ENCODE data around the gene NKD2.
"Not testable (repeated sequence)": the region's sequence is repeated elsewhere in the genome, so short reads cannot be mapped to it uniquely, and the experiment has no call there.

The NKD2 gene

DNA sequence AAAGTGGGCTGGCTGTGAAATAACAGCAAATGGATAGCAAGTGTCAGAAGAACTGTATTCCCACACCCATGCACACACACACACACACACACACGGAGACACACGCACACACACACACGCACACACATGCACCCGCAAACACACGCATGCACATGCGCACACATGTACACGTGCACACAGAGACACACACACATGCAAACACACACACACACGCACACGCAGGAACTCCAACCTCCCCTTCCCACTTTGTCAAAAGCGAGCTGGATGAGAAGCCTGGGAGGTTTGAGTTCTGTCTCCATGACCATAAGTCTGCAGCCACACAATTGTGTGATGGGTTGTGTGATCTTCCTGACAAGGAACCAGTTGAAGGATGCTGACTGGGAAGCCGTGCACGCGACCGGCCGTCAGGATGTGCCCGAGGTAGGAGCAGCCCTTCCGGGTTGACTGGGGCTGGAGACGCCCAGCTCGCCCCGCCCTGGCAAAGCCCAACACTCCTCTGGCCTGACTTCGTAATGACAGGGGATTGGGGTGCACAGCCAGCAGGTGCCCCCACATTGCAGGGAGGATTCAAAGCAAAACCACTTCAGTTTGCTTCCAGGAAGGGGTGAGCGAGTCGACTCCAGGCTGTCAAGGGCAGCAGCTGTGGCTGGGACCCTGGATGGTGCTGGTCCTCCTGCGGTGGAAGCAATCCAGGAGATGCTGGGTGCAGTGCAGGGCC is 29.3 kb upstream of the NKD2 start:
- no peak for DNase-seq

DNA sequence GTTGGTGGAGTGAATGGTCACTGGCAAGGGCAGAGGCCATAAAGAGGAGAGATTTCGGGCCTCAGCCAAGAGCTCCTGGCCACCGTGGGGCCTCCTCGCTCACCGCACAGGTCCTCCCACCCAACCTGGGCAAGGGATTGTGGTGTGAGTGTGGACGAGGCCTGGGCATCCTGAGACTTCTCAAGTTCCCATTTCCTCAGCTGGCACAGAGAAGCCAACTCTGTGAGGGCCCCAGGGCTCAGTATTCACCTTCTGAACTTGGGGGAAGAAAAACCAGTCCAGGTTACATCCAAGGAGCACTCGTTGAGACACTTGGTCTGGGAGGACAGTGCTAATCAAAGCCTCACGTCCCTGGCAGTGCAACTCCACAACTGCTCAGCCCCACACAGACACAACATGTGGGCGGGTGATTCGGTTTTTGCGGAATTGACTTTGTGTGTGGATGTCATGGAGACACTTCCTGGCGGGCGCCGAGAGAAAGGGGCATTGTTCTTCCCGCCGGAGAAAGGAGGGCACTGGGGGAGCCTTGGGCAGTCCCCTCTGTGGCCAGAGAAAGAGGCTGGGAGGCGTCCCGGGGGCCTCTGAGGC is 28.5 kb upstream of the NKD2 start:
- no peak for DNase-seq

DNA sequence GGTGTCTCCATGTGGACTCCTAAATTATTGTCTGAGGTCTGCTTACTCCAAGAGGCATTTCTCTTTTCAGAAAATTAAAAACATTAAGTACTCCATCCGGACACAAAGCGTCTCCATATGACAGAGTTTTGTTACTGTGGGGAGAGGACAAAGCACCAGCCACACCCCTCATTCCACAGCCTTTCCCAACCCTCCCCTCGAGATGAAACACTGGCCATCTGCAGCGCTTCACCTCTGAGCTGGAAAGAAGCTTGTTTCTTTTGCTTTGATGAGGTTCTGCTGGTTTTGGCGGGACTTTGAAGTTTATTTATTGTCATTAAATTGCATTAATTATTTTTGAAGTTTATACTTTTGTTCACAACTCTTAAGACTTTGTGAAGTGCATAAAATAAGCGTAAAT is 27.6 kb upstream of the NKD2 start:
- DNase-seq = no peak

DNA sequence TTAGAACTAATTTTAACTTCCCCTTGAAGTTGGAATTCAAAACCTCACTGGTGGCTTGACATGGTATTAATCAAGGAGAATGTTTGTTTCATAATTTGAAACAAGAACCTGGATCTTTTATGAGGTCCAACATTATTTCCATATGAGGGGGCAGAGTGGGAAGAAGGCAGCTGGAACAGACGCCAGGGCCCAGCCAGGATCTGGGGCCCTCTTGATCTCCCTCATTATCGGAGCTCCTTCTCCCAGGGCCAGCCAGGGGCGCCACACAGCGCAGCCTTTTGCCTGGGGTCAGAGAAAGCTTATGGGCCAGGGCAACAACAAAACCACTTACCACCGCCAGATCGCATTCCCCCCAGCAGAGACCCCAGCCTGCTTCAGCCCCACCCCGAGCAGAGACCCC is 27.1 kb upstream of the NKD2 start:
- DNase-seq = no peak

DNA sequence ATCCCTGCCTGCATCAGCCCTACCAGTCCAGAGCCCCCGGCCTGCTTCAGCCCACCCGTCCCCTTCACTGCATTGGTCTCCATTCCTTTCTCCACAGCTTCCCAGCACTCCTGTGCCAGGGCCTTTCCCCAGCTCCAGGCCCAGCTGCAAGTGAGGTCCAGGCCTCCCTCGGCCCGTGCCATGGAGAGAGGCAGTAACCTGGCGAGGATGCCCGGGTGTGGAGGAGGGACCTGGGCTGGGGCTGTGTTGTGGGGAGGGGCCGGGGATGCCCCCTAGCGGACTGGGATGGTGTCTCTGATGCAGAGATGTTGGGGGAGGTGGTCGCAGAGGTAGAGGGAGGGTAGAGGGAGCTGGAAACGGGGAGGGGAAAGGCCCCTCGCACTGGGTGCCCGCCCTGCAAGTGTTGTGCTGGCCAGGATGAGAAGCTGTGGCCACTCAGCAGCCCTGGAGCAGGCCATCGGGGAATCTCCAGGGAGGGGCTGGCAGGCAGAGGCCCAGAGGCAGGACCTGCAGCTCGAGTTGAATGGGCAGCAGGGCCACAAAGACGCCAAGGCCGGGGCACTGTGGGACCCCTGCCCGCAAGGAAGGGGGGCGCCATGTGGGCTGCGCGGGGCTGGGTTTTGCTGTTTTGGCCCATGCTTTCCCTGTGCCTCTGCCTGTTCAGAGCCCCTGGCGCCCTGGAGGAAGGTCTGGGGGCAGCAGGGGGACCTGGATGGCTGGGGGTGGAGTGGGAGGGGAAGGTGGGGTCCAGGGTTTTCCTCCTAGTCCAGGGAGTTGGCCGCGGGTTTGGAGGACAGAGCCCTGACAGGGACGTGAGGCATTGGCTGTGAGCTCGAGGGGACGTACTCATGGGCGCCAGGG is 26.0 kb upstream of the NKD2 start:
- DNase-seq = no peak

DNA sequence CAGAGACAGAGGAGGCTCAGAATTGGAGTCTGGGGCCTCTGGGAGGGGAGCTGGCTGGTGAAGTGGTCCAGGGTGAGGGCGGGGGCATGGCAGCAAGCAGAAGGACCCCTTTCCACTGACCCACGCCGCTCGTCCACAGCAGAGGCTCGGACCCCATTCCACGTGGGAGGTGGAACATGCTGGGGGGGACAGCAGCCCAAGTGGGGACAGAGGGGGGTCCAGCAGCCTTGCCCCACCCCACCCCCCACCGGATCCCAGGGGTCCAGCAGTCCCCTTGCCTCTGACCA is 25.4 kb upstream of the NKD2 start:
- DNase-seq = no peak

DNA sequence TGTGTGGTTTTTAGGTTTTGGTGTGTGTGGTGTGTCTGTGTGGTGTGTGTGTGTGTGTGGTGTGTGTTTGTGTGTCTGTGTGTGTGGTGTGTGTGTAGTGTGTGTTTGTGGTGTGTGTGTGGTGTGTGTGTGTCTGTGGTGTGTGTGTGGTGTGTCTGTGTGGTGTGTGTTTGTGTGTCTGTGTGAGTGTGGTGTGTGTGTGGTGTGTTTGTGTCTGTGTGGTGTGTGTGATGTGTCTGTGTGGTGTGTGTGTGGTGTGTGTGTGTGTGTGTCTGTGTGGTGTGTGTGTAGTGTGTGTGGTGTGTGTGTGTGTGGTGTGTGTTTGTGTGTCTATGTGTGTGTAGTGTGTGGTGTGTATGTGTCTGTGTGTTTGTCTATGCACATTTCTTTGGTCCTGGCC is 25.0 kb upstream of the NKD2 start:
- no peak for DNase-seq

DNA sequence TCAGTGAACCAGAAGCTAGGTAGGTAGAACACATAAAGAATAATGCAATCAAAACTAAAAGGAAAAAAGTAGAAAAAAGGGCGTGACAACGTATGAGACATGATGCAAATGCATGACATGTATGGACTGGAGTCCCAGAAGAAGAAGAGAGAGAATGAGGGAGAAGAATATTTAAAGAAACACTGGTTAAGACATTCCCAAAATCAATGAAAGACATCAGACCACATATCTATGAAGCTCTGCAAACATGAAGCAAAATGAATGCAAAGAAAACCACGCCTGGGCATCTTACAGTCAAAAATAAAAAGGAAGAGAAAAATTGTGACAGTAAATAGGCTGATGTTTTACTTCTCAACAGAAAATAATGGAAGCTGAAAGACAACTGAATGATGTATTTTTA is 23.8 kb upstream of the NKD2 start:
- no peak for DNase-seq

DNA sequence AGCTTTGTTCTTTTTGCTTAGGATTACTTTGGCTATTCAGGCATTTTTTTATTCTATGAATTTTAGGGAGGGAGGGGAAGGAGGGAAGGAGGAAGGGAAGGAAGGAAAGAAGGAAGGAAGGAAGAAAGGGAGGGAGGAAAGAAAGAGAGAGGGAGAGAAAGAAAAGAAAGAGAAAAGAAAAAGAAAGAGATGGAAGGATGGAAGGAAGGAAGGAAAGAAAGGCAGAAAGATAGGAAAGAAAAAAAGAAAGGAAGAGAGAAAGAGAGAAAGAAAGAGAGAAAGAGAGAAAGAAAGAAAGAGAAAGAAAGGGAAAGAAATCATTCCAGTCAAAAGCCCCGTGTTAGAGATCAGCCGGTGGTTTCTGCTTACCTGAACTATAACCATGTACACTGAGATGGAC is 20.8 kb upstream of the NKD2 start:
- no peak for DNase-seq

DNA sequence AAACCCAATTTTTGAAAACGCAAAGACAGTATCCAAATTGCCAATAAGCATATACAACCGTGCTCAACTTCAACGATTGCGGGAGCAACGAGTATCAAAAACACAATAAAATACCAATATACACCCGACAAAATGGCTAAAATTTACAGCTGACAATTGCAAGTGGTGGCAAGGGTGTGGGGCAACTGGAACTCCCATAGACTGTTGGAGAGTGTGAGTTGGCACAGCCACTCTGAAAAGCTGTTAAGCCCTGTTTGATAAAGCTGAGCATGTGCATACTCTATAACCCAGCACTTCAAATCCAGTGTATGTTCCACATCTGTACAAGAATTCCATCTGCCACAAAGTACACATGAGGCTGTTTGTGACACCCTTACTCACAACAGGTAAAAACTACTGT is 20.3 kb upstream of the NKD2 start:
- no peak for DNase-seq

DNA sequence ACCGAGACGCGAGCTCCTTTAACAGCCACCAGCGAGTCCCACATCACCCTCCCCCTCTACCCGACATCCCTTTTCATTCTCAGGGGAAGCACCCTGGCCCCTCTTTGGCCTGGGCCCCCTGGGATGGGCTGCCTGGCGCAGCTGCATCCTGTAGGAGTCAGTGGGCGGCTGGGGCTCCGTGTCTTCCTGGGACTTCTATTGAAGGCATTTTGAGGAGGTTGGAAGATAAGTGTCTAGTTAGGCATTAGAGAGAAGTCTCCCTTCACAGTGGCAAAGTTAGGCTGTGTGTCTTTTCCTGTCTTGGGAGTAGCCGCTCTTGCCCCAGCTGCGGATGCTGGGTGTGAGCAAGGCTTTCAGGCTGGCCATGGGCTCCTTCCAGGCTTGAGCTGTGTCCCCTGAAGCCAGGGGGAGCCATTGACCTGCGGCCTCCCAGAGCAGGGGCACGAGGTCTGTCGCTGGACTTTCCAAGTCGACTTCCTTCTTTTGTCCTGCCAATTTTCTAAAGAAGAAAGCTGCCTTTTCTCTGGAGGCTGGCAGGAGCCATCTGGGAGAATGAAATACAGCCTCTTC is 18.6 kb upstream of the NKD2 start:
- DNase-seq = no peak

DNA sequence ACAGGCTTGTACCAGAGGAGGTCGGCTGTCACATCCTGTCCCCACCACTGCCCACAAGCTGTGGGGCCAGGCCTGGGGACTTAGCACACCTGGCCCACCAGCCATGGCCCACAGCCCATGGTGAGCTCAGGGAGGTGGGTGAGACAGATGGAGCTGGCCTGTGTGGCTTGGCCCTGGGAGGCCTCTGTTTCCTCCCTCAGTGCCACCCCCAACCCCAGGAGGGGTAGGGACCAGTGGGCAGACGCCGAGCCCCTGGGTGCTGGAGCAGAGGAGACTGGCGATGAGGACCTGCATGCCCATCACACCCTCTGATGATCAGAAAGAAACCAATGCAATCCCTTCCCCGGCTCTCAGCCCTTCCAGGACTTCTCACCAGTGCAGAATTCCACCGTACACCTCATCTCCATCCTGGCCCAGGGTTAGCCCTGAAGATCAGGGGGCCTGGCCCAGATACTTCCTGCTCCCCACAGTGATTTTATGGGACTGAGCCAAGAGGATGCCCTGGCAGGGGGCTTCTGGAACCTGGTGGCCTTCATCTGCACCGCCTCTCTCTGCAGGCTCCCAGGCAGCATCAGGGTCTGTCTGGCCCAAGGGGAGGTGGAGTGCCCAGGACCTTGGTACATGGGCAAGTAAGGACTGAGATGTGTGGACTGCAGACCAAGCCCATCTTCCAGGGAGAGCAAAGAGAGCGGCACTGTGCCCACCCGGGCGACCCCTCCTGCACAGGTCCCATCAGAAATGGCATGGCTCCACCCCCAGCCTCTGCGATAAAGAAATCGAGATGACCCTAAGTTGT is 16.9 kb upstream of the NKD2 start:
- DNase-seq = no peak

DNA sequence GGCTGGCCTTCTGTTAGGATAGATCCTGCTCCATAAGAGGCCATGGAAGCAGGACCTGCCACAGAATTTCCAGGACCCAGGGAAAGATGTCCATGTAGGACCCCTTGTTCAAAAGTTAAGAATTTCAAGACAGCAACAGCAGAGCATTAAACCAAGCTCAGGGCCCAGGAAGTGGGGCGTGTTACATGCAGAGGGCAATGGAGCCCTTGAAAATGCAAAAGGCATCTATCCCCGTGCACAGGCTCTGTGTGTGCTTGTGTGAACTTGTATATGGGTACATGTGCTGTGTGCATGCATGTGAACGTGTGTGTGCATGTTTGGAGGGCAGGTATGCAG is 14.4 kb upstream of the NKD2 start:
- DNase-seq = no peak

DNA sequence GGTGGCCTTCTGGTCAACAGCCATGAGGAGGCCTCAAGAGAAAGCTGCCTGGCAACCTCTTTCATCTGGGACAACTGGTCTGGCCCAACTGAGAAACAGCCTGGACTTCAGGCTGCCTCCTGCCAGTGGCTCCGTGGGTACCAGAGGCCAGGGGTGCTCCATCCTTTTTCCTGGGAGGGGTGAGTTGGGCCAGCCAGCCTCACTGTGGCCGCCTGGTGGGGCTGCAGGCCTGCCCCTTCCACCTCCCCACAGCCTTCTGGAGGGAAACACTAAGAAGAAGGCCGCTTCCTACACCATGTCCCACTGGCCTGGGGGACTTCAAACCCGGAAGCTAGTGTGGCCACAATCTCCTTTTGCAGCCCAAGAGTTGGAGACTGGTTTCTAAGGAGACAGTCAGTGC is 13.8 kb upstream of the NKD2 start:
- no peak for DNase-seq

DNA sequence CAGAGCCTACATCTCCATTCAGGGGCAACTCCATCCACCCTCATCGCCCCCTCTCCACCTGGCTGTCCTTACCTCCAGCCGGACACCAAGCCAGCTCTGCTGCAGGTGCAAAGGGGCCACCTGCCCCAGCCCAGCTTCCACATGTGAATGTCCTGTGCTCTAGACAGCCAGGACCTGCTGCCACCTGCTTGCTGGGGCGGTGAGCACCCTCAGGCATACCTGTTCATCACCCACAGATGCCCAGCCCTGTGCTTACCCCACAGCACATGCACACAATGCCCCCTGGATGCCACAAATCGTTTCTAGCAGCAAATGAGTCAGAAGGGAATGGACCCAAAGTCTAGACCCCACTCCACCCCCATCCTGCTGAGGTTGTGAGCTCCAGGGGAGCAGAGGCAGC is 13.3 kb upstream of the NKD2 start:
- no peak for DNase-seq

DNA sequence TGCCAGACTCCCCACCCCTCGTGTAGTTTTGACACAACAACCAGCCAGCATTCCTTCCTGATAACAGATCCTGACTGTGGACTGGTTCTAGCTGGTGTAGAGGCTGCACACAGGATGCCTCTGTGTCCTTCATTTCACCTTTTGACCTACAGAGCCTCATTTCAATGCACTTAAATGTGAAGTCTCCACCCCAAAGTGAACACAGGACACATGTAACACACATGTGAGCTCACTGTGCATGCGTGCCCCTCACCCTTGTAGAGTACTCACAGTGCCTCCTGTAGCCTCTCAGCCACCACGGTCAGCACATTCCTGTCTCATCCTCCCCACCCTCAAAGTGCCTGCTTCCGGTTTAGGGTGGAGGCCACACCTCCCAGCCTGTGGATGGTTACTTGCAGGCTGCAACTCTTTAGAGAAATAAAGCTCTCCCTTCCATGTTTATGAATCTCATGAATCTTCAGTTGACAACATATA is 11.6 kb upstream of the NKD2 start:
- no peak for DNase-seq

DNA sequence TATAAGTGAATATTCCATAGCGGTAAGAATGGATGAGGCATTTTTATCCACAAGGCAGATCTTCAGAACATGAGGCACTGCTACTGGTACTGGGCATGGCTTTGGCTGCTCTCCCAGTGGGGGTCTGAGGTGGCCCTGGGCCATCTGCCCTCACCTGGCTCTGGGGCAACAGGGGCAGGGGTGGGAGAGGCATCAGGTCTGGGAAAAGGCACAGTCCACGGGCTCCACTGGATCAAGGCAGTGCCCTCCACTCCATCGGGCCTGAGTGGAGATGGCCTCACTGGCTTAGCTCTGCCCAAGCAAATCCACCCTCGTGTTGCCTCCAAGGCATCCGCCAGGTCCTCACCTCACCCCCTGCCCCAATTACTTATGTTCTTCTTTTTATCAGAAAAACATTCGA is 10.9 kb upstream of the NKD2 start:
- DNase-seq = no peak

DNA sequence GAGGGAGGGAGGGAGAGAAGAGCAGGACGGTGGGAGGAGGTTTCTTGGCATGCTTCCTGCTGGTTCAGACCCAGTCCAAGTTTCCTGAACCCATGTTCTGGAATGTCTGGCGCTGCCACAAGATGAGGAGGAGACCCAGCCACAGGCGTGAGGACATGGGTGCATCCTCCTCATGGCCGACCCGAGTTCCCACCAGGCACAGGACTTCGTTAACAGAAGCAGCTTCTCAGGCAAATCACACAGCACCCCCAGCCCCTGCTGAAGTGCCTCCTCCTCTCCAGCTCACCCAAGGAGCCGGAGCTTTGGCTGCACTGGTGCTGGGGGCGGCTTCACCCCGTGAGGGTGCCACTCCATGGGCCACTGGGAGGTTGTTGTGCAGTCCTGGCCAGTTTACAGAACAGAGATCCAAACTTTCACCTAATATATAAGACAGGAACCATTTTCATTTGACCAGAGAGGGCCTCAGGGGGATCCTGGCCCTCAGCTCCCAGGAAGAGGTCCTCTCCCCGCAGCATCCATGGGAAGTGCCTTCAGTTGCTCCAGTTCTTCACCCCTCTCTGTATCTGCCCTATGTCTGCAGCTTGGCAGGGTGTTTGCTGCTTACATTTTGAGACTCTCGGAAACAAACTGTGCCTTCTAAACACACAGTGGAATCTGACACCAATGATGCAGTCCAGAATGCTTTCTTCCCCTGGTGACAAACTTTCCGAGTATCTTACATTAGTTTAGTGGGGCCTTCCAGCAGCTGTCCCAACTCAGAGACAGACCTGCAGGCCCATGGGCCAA is 10.2 kb upstream of the NKD2 start:
- DNase-seq = no peak

DNA sequence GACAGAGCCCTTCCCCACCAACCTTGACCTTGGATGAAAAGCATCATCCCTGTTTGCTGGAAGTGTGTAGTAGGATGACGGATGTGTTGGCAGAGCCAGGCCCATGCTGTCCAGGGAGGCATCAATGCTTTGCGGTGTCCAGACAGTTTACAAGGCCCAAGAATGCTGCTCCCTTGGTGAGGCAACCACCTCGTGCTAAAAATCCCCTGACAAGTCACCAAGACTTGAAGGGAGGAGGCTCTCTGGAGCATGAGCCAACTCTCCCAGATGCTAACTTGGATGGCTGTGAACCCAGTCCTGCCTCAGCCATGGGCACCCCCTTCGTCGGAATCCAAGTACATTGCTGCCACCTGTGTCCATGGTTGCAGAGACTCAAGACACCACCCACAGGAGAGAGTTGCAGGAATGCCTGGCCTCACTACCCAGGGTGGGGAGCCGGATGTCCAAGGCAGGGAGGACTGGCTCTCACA is 9.5 kb upstream of the NKD2 start:
- no peak for DNase-seq

DNA sequence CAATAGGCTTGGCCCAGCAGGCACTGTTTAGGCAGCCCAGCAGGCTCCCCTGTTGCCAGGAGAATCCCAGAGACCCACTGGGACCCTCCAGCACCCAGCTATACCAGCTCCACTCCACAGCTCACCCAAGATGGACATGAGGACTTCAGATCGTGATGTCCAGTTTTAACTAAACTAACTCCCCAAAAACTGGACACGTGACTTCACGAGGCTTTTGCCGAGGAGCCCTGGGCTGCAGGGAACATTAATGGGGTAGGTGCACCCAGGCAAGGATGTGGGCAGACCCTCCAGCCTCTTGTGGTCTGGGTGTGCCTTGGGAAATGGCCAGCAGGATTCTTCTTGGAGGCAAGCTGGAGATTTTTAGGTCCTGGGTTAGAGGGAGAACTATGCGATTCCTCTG is 8.9 kb upstream of the NKD2 start:
- DNase-seq = no peak

DNA sequence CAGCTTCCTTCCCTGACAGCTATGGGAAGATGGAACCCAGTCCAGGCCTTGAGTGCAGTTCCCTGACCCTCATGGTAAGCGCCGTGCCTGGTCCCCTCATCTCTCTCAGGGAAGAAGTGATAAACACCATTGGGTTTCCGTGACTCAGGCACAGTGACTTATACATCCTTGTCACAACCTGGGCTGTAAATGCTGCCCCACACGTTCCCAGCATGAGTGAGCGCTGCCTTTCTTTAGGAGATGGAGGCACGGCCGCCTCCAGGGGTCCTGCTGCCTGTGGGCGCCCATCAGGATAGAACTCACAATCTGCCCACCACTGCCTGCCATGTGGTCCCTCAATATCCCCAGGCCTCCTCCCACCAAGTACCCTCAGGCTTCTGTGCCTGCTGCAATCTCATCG is 8.3 kb upstream of the NKD2 start:
- no peak for DNase-seq

DNA sequence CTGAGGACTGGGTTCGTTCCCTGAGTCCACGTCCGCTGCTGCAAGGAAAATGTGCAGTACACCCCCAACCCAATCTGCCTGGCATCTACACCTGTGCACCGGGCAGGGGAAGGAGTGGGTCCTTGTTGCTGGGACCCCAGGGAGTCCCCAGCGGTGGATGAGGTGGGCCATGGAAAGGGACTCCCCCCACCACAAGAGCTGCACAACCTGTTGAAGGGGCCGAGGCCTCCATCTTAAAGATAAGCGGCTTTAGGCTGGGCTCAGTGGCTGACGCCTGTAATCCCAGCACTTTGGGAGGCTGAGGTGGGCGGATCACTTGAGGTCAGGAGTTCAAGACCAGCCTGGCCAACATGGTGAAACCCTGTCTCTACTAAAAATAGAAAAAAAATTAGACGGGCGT is 7.8 kb upstream of the NKD2 start:
- not testable (repeated sequence) for DNase-seq
